Uterus (tissue), 4 donors: ENCODE results near the gene TWF1. TPM values are rescaled to one million over a fixed set of nuclear protein-coding genes. Genes with fewer than 3 reads are reported as not detected.

Experiments used
- DNase-seq, 2 donors: peaks; one replicate each; pipeline ENCODE4 v3.0.0-alpha.2; 2019 to 2020
- H3K27ac ChIP-seq, 2 donors: fragments of 200-600 bp; sonication (generic); 1 replicate in 1 of 2; 2 replicates in 1 of 2; pipeline ENCODE4 v1.5.1; 2016 to 2018
- H3K27me3 ChIP-seq, 2 donors: fragments of 200-600 bp; sonication (generic); one replicate each; pipeline ENCODE4 v1.5.1; 2018 to 2019; ENCODE audit warnings: control low read depth in 1 of 2
- H3K36me3 ChIP-seq, 2 donors: fragments of 200-600 bp; sonication (generic); one replicate each; pipeline ENCODE4 v1.5.1; 2019; ENCODE audit warnings: control low read depth in 1 of 2
- H3K4me1 ChIP-seq, 2 donors: fragments of 200-600 bp; sonication (generic); one replicate each; pipeline ENCODE4 v1.5.1; 2018 to 2019; ENCODE audit warnings: control low read depth in 1 of 2
- H3K4me3 ChIP-seq, 2 donors: fragments of 200-600 bp; sonication (generic); 1 replicate in 1 of 2; 2 replicates in 1 of 2; pipeline ENCODE4 v1.5.1; 2018 to 2019; ENCODE audit warnings: mild to moderate bottlenecking in 1 of 2
- H3K9me3 ChIP-seq, 2 donors: fragments of 200-600 bp; sonication (generic); one replicate each; pipeline ENCODE4 v1.5.1; 2019; ENCODE audit warnings: control low read depth in 1 of 2
- POLR2A ChIP-seq, 2 donors: fragments of 450-650 bp; IDR thresholded peaks; one replicate each; pipeline ENCODE4 v1.6.1; 2016; ENCODE audit warnings: antibody characterized with exemption in 2 of 2, mild to moderate bottlenecking in 1 of 2, moderate library complexity in 1 of 2
- intact Hi-C: fragments of 100-400 bp; cut with DNase I; formaldehyde crosslinking; loops from one replicate; pipeline ENCODE4 v1.15.1; 2023; ENCODE audit warnings: low total_unique reads
- total RNA-seq, 4 donors: library from RNA; depleted of rRNA in 3 of 4; stranded (reverse); fragments of >200 nt in 3 of 4; gene quantifications; one replicate each; pipeline versions ENCODE4 v1.1.0 to v1.2.4, GENCODE V29; 2014 to 2023
- TF ChIP-seq, protein P1 (sequence below), 4 experiments: fragments of 200-600 bp in 2 of 4; fragments of 450-650 bp in 2 of 4; sonication (generic) in 2 of 4; IDR thresholded peaks; one replicate each; pipeline ENCODE4 v1.5.1; 2016 to 2019; ENCODE audit warnings: antibody characterized with exemption in 4 of 4, mild to moderate bottlenecking in 2 of 4, moderate library complexity in 1 of 4
- donor health status: DM: yes; HTN: yes; CAD: no.

TWF1 gene
- total RNA-seq, 4 donors from 2014 or later: 21.8 to 113 (median 71.4) TPM

DNA sequence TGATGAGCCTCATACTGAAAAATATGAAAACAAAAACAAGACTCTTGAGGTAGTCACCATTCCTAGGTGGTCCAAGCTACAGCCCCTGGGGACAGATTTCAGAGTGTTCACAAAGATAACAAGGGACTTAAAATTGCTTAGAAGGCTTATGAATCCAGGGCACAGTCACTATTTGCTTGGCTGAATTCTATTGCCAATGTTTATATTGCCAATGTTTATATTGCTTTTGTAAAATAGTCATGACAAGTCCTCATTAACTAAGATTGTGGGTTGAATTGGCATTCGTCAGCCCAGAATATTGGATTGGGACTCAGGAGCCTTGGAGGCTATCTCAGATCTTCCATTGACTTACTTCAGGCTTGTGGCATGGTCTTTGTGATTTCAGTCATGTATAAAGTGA is 36.1 kb upstream of the TWF1 start:
- DNase-seq: no peak
- H3K4me3 ChIP-seq: no peak overlapping the region
- no peaks in the 10 kb centered on the region for H3K4me1 ChIP-seq
- intact Hi-C loops: no loop called here
- H3K27ac ChIP-seq: no peak overlapping the region
- no peak for TF ChIP-seq POLR2A (IDR thresholded peaks at IDR 0.05)
- no peaks in the 10 kb centered on the region for H3K9me3 ChIP-seq
- H3K36me3 ChIP-seq: no peaks in the 10 kb centered on the region
- H3K27me3 ChIP-seq: no peaks in the 10 kb centered on the region

DNA sequence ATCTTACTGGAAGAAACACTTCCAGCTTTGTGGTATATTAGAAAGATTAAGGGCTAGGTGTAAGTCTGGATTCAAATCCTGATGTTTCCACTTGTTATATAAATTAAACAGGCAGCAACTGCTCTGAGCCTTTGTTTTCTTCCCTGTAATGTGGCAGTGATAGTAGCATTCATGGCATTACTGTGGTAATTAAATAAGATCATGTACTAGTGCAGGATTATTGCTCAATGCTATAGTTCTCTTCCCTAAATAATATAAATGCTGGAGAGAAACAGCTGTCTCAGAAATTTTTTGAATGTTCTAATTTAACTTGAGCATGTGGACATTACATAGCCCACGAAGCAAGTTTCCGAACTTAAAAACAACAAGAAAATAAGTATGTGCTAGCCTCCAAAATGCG is 35.1 kb upstream of the TWF1 start:
- Histone ChIP-seq H3K27ac (no peak overlapping the region), H3K9me3 (no peaks in the 10 kb centered on the region), H3K4me3 (no peak overlapping the region), H3K4me1 (no peaks in the 10 kb centered on the region), H3K36me3 (no peaks in the 10 kb centered on the region), H3K27me3 (no peaks in the 10 kb centered on the region)
- DNase-seq: no peak
- TF ChIP-seq POLR2A (IDR thresholded peaks at IDR 0.05): no peak
- TF ChIP-seq, protein P1, sequence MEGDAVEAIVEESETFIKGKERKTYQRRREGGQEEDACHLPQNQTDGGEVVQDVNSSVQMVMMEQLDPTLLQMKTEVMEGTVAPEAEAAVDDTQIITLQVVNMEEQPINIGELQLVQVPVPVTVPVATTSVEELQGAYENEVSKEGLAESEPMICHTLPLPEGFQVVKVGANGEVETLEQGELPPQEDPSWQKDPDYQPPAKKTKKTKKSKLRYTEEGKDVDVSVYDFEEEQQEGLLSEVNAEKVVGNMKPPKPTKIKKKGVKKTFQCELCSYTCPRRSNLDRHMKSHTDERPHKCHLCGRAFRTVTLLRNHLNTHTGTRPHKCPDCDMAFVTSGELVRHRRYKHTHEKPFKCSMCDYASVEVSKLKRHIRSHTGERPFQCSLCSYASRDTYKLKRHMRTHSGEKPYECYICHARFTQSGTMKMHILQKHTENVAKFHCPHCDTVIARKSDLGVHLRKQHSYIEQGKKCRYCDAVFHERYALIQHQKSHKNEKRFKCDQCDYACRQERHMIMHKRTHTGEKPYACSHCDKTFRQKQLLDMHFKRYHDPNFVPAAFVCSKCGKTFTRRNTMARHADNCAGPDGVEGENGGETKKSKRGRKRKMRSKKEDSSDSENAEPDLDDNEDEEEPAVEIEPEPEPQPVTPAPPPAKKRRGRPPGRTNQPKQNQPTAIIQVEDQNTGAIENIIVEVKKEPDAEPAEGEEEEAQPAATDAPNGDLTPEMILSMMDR (IDR thresholded peaks at IDR 0.05): no peak
- intact Hi-C loops: no loop called here

DNA sequence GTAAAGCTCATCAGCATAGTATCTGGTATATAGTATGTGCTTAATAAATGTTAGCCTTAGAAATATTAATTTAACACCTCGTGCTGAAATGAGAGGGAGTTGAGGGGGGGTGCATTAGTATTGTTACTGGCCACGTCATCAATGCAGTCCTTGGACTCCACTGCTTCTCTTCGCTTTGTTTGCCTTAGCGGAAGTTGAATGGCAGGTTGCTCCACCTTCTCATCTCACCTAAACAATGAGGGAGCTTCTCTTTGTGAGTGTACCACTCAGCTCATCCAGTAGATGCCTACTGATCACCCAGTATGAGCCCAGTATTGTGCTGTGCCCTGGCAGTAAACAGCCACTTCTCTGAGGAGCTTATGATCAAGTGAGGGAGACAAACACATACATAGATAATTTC is 34.2 kb upstream of the TWF1 start:
- no peak for TF ChIP-seq POLR2A (IDR thresholded peaks at IDR 0.05)
- TF ChIP-seq, protein P1 (IDR thresholded peaks at IDR 0.05): no peak
- H3K27ac ChIP-seq: no peak overlapping the region
- no peaks in the 10 kb centered on the region for H3K36me3 ChIP-seq
- H3K9me3 ChIP-seq: no peaks in the 10 kb centered on the region
- no peak overlapping the region for H3K4me3 ChIP-seq
- intact Hi-C loops: no loop called here
- DNase-seq: no peak
- no peaks in the 10 kb centered on the region for H3K27me3 ChIP-seq
- no peaks in the 10 kb centered on the region for H3K4me1 ChIP-seq

DNA sequence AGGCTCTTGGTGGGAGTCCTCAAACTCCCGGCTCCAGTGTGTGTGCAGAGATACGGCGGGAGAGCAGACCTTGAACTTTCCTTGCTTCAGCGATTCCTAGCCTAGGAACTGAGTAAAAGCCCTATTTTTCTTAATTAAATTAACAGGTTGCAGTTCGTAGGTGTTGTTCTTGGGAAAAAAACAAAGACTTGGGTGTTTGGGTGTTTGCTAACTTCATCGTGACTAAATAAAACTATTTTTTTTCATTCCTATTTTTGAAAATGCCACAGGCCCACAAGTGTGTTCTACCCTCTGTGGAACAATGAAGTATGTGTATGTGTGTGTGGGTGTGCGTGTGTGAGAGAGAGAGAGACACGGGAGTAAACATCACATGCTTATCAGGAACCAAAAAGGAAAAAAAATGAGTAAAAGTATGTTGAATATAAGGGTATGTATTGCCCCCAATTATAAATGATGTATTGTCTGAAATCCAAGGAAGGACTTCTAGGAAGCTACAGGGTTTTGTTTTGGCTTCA is 30.4 kb upstream of the TWF1 start:
- Histone ChIP-seq H3K4me1 (no peaks in the 10 kb centered on the region), H3K4me3 (peak overlapping the region; percentile 50 to 71), H3K9me3 (no peaks in the 10 kb centered on the region), H3K36me3 (no peaks in the 10 kb centered on the region), H3K27ac (peak overlapping the region; percentile 86 to 89), H3K27me3 (no peaks in the 10 kb centered on the region)
- peak in 1 of 2 donors; percentile 17 for DNase-seq
- intact Hi-C loops: no loop called here
- TF ChIP-seq POLR2A (IDR thresholded peaks at IDR 0.05): no peak
- TF ChIP-seq, protein P1 (IDR thresholded peaks at IDR 0.05): no peak

DNA sequence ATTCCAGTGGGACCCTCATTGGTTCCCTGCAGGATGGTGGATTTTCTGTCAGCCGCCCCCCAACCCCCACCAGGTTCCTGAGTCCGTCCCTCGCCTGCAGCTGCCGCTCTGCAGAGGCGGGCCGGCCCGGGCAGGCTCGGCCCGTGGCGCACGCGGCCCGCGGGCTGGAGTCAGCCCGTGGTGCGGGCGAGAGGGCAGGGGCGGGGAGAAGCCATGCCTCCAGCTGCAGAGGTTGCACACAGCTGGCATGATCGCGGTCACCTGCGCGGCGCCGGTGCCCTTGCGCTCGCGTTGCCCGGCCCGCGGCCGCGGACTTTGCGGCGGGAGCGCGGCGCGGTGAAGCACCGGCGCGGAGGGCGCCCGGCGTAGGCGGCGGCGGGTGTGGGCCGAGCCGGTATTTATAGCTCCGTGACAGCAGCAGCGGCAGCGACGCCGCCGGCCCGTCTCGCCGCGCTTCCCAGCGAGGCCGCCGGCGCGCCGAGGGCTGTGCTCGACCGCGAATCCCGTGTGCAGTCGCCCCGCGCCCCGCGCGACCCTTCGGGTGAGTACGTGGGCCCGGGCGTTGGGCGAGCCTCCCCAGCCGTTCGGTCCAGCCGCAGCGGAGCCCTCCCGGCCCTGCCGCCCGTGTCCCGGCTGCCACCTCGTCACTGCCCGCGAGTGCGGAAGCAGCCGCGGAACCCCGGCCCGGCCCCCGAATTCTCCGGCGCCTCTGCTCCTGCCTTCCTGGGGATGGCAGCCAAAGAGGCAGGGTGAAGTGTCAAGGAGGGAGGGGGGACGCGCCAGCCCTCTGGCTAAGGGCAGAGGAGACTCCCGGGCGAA is 29.7 kb upstream of the TWF1 start, which contains the start of gene TMEM117:
TSS of gene TMEM117 (plus strand) at position 426 of the 819 bp plus-strand sequence.
- TF ChIP-seq, protein P1 (IDR thresholded peaks at IDR 0.05): no peak
- TF ChIP-seq POLR2A (IDR thresholded peaks at IDR 0.05): peak in 1 of 2 donors; percentile 20
- Histone ChIP-seq H3K27ac (peak within 1 kb of the TSS; percentile 86 to 89), H3K4me3 (peak within 1 kb of the TSS; percentile 50 to 71), H3K4me1 (no peaks in the 10 kb centered on the region), H3K9me3 (no peaks in the 10 kb centered on the region), H3K27me3 (no peaks in the 10 kb centered on the region), H3K36me3 (no peaks in the 10 kb centered on the region)
- intact Hi-C loops: no loop called here
- DNase-seq: peak; percentile 54 to 66
